GM18508 (cell line): Measurements from ENCODE around the gene G6PD.
"Not testable (repeated sequence)": the region's sequence is repeated elsewhere in the genome, so short reads cannot be mapped to it uniquely, and the experiment has no call there.

ENCODE experiments used
- ATAC-seq: cut with Tn5 transposase; IDR thresholded peaks from one replicate; pipeline ENCODE4 v1.9.1; 2021; ENCODE audit warnings: moderate number of reproducible peaks; ENCODE audit not compliant: insufficient read depth, unreplicated experiment

G6PD gene

GRCh38 chrX:154545673-154546274, 872 bp downstream of the G6PD start:
- ATAC-seq = no peak

- no peak for ATAC-seq
These were observed 3.8 kb downstream of the G6PD start for GRCh38 chrX:154542723-154543424.

GRCh38 chrX:154541896-154542722, 4.5 kb downstream of the G6PD start:
- ATAC-seq = no peak

GRCh38 chrX:154541589-154541895, 5.1 kb downstream of the G6PD start:
- no peak for ATAC-seq

GRCh38 chrX:154540897-154541535, 5.6 kb downstream of the G6PD start:
- no peak for ATAC-seq

- ATAC-seq = not testable (repeated sequence)
These were observed 6.3 kb downstream of the G6PD start for GRCh38 chrX:154540365-154540764.

- ATAC-seq = no peak
These were observed 7.6 kb downstream of the G6PD start for GRCh38 chrX:154539077-154539476.

GRCh38 chrX:154535892-154536291, 10.8 kb downstream of the G6PD start:
- no peak for ATAC-seq

- ATAC-seq = peak; percentile 79
These were observed 11.9 kb downstream of the G6PD start for GRCh38 chrX:154534526-154535322.

GRCh38 chrX:154532690-154533089, 14.0 kb downstream of the G6PD start:
- ATAC-seq = no peak

- ATAC-seq = no peak
These were observed 15.0 kb downstream of the G6PD start for GRCh38 chrX:154531626-154532025.

GRCh38 chrX:154530286-154530685, 16.4 kb downstream of the G6PD start:
- no peak for ATAC-seq

- no peak for ATAC-seq
These were observed 17.4 kb downstream of the G6PD start for GRCh38 chrX:154529206-154529612.

- ATAC-seq = no peak
These were observed 19.6 kb downstream of the G6PD start for GRCh38 chrX:154526901-154527675.

GRCh38 chrX:154525606-154526490, 20.8 kb downstream of the G6PD start:
- ATAC-seq = no peak

- no peak for ATAC-seq
These were observed 27.3 kb downstream of the G6PD start for GRCh38 chrX:154519389-154519788.

- ATAC-seq = no peak
These were observed 29.4 kb downstream of the G6PD start for GRCh38 chrX:154517101-154517781.

GRCh38 chrX:154516656-154517100, 30.0 kb downstream of the G6PD start:
- ATAC-seq = no peak
